HG02938 (cell line): ENCODE data around the gene ZNF429.
A peak's percentile ranks its signal among the peaks of the same experiment; 100 is the strongest.
"Not testable (repeated sequence)": the region's sequence is repeated elsewhere in the genome, so short reads cannot be mapped to it uniquely, and the experiment has no call there.

Source experiments
- ATAC-seq: cut with Tn5 transposase; IDR thresholded peaks from one replicate; pipeline ENCODE4 v1.9.1; 2021; ENCODE audit warnings: mild to moderate bottlenecking, moderate library complexity; ENCODE audit not compliant: unreplicated experiment

The ZNF429 gene

DNA sequence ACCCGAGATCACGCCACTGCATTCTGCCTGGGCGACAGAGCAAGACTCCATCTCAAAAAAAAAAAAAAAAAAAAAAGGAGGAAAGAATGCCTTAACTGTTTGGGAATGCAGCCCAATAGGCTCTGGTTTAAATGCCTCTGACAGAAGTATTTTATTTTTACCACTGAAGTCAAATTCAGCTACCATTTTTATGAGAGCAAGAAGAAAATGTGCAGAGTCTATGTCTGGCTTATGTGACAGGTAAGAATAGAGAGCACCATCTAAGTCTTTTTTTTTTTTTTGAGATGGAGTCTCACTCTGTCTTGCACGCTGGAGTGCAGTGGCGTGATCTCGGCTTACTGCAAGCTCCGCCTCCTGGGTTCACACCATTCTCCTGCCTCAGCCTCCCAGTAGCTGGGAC is 7.2 kb downstream of the ZNF429 start:
- not testable (repeated sequence) for ATAC-seq

DNA sequence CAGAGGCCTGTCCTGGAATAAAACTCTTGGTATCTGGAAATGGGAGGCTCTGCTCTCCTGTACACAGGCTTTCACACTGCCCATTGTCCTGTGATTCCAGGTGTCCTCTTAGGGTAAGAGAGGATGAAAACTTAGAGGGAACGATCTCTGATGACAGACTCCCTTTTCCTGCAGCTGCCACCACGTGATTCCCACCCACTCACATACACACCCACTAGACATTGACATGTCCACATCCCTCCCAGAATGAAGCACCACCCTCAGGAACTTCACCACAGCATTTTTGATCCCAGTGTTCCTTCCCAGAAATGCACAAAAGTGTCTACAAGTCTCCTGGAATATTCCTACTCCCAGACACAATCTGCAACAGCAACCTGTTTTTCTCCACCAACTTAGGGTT is 8.2 kb downstream of the ZNF429 start:
- ATAC-seq = no peak

DNA sequence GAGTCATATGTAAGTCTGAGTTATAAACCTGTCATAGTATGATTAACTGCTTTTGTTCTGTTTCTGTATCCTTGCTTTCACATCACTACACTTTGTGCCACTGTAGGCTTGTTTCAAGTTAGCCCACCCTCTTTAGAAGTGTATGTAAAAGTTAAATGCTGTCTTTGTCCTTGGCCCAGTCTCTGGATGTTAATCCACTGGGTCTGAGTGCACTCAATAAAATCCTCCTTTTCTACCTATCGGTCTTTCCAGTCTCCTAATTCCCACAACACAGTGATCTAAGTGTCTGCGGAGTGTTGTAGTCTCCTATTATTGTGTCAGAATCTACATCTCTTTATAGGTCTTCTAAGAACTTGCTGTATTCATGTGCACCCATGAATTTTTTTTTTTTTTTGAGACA is 14.1 kb downstream of the ZNF429 start:
- ATAC-seq = no peak

DNA sequence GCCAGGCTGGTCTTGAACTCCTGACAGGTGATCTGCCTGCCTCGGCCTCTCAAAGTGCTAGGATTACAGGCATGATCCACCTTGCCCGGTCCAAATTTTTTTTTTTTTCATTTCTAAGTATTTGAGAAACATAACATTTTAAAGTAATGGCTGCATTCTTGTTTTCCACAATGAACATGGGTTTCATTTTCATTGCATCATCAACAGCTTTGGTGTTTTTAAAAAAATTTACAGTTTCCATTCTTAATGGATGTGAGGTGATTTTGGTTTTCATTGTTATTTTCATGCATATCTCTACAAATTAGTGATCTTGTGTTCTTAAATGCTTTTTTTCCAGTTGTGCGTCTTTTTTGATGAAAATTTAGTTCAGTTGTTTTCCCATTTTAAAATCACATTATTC is 27.5 kb downstream of the ZNF429 start:
- ATAC-seq = no peak

DNA sequence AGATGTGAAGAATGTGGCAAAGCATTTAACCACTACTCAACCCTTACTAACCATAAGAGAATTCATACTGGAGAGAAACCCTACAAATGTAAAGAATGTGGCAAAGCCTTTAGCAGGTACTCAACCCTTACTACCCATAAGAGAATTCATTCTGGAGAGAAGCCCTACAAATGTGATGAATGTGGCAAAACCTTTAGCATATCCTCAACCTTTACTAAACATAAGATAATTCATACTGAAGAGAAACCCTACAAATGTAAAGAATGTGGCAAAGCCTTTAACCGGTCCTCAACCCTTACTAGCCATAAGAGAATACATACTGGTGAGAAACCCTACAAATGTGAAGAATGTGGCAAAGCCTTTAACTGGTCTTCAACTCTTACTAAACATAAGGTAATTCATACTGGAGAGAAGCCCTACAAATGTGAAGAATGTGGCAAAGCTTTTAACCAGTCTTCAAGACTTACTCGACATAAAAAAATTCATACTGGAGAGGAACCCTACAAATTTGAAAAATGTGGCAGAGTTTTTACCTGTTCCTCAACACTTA is 31.4 kb downstream of the ZNF429 start:
- ATAC-seq = not testable (repeated sequence)

DNA sequence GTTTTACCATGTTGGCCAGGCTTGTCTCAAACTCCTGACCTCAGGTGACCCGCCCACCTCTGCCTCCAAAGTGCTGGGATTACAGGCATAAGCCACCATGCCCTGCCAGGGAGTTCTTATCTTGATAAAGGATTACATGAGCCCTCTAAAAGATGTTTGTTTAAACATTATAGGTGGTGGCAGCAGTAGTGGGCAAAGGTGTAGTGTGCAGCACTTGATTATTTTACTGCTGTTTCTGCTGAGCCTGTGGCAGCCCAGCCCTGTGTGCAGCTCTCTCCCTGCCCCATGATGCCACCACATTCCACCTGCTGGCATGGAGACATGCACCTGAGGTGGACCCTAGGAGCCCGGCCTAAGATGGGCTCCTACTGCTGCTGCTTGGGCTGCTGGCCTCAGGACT is 54.0 kb downstream of the ZNF429 start:
- ATAC-seq = no peak

DNA sequence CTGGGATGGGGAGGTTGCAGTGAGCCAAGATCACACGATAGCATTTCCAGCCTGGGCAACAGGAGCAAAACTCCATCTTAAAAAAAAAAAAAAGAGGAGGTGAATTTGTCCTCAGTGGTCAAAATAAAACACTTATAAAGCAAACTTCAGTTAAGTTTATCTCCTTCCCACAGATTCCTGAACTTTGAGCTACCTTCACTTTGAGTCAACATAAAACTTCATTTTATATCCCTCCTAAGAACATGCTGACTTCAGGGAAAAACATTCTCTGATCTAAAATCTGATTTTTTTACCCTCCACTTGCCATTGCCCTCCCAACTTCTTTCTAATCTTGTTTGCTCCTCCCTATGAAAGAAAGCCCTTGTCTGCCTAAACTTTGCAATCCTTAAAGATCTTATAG is 59.0 kb downstream of the ZNF429 start:
- ATAC-seq = no peak

DNA sequence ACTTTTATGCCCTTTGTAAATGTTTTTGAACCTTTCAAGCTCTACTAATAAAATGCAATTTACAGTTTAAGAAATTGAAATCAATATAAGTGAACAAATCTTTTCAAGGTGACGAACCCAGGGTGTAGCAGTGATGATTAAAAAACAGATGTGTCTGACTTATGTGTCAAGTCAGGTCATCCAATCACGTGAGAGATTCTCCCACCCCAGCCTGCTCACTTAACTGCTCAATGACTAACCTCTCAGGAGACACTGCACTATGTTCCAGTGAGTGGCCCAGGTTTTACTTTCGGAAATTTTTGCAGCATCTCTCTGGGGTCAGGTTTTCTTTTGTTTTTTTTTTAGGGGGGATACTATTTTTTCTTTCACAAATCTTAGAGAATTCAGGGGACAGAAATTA is 60.7 kb downstream of the ZNF429 start:
- no peak for ATAC-seq

DNA sequence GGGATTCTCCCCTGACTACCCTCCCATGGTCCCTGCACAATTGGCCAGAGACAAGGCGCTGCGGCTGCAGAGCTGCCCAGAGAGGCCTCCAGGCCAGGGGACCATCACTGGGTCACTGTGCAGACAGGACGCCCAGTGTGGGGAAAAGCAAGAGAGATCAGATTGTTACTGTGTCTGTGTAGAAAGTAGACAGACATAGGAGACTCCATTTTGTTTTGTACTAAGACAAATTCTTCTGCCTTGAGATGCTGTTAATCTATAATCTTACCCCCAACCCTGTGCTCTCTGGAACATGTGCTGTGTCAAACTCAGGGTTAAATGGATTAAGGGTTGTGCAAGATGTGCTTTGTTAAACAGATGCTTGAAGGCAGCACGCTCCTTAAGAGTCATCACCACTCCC is 62.4 kb downstream of the ZNF429 start:
- ATAC-seq = not testable (repeated sequence)

DNA sequence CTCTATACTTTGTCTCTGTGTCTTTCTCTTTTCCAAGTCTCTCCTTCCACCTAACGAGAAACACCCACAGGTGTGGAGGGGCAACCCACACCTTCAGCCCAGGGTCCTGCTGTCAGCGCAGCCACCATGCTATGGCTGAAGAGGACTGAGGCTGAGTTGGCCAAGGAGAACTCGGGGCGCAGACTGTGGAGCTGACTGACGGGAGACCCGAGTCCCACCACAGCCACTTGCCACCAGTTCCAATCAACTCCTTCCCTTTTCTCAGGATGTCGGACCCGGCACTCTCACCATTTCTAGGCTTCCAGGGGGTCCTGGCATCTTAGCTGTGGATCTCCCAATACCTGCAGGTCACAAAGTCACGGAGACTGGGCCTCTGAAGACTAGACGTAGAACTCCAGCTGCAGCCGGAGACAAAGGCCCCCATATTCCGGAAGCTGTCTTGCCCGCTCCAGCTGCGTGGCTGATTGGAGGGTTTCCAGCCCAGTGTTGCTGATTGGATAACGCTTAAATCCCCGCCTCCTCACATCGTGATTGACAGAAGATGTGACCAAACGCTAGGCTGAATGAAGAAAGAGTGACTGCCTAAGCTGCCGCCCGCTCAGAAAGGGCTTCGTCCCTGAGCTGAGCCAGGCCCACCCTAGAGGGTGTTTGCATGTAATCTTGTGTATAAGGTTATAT is 63.6 kb downstream of the ZNF429 start:
- ATAC-seq = peak; percentile 59

DNA sequence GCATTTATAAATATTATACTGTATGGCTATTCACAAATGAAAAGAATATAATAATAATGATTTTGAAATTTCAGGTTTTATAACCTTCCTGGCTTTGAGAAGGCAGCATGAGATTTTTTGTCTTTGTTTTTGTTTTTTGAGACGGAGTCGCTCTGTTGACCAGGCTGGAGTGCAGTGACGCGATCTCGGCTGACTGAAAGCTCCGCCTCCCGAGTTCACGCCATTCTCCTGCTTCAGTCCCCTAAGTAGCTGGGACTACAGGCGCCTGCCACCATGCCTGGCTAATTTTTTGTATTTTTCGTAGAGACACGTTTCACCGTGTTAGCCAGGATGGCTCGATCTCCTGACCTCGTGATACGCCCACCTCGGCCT is 64.1 kb downstream of the ZNF429 start:
- no peak for ATAC-seq

DNA sequence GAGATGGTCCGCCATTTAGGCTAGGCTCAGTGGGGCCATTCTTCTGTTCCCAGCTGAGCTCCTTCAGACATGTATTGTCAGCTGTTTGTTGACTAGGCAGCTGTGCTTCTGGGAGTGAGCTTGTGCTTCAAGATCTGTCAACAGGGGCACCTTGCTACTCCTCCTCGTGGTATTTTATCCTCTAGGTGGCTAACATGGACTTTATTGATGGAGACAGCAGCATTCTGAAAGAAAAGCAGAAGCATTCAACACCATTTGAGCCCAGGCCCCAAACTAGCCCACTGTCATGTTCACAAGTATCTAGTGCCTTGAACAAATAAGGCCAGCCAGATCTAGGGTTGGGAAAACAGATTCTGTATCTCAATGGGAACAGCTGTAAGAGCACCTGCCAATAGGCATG is 65.9 kb downstream of the ZNF429 start:
- ATAC-seq = no peak

DNA sequence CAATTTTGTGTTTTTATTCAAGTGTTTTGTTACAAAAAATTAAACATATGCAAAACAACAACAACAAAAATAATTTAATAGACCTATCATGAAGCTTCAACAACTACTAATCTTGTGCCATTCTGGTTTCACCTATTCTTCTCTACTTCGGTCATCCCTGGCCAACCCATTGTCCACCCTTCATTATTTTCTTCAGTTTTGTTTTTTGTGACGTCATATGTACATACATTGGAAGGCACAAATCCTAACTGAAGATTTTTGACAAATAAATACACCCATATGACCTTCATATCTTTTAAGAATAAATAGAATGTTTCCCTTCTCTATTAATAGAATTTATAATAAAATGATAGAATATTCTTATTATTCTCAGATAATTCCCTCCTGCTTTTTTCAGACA is 69.2 kb downstream of the ZNF429 start:
- ATAC-seq = no peak

DNA sequence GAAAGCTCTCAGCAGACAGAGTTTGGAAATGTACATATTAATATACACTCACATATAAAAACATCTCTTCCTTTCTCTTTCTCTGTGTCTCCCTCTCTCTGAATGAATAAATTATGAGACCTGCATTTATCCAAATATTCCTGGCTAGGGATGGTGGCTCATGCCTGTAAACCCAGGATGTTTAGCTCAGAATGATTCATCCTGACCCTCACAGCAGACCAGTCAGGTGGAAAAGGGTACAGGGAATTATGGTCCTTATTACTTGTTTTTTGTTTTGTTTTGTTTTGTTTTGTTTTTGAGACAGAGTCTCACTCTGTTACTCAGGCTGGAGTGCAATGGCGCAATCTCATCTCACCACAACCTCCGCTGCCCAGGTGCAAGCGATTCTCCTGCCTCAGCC is 71.1 kb downstream of the ZNF429 start:
- ATAC-seq = no peak

DNA sequence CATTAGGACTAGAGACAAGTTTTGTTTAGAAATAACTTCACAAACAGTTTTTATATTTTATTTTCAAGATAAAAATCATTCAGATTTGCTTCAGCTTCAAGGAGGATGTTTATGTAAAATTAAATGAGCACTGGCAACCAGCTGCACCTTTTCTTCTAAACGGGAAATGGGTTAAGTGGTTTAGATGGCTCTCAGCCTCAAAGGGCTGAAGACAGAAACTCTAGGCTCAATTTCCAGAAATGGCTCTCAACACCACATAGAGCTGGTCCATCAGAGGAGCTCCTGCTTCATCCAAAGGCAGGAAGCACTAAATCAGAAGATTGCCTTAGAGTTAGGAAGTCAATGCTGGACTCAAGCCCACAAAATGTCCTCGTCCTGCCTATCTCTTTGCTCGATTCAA is 74.7 kb downstream of the ZNF429 start:
- no peak for ATAC-seq

DNA sequence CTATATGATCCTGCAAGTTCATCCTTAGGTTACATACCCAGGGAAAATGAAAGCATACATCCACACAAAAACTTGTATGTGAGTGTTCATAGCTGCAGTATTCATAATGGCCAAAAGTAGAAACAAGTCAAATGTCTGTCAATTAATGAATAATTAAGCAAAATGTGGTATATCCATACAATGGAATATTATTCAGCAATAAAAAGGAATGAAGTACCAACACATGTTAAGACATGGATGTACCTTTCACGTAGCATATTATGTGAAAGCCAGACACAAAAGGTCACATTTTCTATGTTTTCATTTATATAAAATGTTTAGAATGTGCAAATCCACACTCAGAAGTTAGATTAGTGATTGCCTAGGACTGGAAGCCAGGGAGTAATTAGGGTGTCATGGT is 75.4 kb downstream of the ZNF429 start:
- ATAC-seq = no peak

DNA sequence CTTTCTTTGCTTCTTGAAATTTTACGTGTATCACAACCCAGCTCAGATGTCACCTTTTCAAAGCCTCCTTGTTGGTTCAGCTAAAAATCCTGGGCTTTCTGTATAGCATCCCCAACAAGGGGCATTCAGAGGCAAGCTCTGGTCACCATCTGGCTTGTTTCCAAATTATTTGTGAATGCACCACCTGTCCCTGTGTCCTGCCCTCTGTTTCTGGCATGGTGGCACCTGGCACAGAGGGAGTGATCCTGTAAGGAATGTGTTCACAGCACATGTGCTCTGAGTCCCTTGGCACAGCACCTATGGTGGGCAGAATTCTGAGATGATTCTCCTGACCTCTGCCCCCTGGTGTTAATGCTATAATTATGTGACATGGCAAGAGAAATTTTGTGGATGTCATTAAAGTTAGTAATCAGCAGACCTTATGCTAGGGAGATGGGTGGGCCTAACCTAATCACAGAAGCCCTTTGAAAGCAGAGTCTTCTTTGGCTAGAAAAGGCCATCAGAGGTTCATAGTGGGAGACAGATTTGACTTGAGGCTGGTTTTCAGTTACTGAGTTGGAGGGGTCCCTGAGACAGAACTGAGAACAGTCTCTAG is 76.3 kb downstream of the ZNF429 start:
- no peak for ATAC-seq

DNA sequence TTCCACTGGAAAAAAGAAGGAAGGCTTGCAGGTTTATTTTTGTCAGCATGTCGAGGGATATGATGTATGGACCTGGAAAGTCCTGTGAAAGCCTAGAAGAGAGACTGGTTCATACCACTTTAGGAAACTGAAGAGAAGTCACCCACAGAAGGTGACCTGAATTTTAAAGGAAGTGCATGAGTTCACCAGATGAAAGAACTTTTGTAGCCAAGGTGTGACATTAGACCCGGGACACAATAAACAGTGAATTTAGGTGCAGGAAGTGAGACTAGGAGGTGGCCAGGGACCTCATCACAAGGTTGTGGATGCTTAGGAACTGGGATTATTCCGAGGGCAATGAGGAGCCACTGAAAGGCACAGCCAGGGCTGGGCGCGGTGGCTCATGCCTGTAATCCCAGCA is 79.1 kb downstream of the ZNF429 start:
- no peak for ATAC-seq

DNA sequence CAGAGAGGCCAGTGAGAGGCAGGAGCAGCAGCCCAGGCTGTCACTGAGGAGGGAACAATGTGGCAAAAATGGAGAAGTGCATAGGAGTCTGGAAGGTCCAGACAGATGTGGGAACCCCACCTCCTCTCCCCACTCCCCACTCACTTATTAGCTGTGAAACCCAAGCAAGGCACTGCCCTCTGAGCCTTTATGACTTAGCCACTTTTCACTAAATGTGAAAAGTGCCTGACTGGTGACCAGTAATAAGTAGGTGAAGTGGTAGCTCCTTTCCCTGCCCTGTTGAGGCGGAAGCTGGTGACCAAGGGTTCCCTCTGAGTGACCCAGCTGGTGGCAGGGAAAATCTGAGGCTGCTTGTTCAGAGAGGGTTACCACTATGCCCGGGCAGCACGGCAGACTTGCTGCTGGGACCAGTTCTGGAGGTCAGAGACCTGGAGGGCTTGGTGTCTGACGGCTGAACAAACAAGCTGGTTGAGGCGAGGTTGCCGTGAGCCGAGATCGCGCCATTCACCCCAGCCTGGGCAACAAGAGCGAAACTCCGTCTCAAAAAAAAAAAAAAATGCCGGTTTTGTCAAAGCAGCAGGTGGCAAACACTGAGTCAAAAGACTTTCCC is 80.0 kb downstream of the ZNF429 start:
- ATAC-seq = no peak

DNA sequence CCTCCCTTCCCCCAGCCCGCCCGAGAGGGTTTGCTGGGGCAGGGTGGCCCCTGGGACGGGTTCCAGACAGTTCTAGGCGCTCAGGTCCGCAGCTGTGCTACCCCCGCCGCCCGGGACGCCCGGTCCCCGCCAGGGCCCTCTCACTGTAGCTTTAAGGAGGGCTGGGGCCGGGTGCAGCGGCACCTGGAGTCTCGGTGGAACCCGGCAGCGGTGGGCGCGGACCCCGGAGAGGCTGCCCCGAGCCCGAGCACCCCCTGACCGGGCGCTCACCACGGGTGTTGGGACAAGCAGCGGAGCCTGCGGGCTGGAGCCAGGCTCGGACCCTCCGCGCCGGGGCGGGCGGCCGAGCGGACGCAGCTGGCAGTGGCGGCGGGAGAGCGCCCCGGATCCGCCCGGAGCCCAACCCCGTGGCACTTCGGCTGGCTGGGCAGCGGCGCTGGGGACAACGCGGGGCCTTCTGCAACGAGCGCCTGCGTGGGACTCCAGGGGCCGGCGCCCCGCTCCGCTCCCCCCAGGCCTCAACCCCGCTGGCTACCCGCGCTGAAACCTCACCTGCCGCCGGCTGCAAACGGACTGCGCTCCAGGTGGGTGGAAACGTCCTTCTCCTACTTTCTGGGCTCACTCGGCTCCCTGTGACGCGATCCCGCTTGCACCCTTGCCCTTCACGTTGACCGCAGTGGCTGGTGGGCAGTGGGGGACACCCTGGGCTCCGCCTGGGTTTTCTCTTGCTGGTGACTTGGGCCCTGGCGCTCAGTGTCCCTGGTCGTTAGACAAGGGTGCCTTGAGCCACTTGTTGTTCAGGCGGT is 81.1 kb downstream of the ZNF429 start:
- no peak for ATAC-seq

DNA sequence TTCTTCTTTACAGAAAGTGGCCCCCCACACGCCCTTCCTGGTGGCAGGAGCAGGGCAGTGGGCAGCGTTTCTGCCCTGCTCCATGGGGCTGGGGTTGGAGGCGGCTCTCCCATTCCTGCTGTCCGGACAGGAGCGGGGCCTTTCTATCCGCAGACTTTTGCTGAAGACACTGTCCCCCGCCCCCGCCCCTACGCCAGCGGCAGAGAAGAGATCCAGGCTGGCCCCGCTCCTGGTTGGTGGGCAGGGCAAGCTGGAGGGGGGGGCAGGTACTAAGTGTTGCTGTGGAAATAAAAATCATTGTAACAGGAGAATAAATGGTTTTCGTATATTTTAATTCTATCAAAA is 81.7 kb downstream of the ZNF429 start:
- no peak for ATAC-seq

DNA sequence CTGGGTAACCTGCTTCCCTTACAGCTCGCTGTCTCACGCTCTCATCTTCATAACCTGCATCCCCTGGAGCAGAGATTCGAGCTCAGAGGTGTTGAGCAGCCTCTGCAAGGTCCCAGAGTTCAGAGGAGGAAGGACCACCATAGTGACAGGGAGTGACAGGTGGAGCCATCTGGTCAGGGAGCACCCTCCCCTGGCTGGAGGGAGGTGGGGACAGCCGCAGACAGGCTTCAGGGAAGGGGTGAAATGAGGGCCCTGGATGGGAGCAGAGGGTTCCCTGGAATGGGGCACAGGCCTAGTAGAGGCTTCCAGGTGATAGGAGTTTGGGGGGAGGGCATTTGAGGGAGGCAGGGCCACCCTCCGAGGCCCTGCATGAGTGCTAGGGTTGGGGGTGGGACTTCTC is 82.1 kb downstream of the ZNF429 start:
- ATAC-seq = no peak
